ENCODE measurements around the gene RAP1GDS1. TPM values are rescaled to one million over a fixed set of nuclear protein-coding genes. Genes with fewer than 3 reads are reported as not detected.
A peak's percentile ranks its signal among the peaks of the same experiment; 100 is the strongest.

RAP1GDS1 gene
- polyA plus RNA-seq, 5 donors, result 26.2 to 36.6 (median 35.6) TPM

DNA sequence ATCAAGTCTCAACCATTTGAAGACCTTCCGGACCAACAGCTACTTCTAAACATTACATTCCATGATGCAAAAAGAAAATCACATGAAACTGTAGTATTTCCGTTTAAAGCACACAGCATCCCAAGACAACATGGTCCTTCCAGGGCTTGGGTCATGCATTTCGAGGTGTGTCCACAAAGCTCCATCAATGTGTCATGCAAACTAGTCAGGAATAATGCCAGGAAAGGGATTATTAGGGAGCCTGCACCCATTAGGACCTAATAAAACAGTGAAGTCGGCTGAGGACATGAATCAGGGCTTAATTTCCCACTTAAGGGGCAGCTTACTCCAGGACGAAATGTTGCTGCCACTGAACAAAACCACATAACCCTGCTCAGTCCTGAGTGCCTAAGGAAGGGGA is 219.4 kb downstream of the RAP1GDS1 start:
- no peak for DNase-seq

DNA sequence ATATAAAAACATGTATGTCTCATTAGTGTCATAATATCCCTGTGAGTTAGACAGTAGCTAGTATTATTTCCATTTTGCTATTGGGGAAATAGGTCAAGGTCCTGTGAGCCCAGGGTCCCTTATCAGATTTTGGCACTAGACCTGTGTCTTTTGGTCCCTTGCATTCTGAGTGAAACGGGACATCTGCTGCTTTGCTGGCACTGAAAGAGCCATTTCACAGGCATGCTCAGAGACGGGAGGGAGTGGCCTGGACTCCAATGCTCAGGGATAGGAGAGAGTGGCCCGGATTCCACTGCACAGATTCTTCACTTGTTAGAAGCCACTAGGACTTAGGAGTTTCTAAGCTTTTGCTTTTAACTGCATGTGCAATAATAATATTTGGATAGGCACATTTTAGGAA is 220.0 kb downstream of the RAP1GDS1 start:
- DNase-seq, result peak; percentile 46 to 52

DNA sequence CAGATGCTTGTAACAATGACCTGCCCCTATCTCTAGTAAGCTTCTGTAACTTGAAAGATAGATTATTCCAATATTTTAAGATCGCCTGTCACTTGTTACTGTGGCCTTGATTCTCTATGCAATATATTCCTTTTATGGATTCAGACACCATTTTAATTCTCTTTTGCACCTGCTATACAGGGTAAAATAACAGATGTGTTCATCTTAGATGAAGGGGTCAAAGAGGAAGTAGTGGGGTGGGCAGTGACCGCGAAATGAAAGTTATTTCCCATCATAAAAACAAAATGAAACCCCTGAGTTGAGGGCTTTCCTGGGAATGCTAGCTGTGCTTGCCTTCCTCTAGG is 221.3 kb downstream of the RAP1GDS1 start:
- DNase-seq, result no peak

DNA sequence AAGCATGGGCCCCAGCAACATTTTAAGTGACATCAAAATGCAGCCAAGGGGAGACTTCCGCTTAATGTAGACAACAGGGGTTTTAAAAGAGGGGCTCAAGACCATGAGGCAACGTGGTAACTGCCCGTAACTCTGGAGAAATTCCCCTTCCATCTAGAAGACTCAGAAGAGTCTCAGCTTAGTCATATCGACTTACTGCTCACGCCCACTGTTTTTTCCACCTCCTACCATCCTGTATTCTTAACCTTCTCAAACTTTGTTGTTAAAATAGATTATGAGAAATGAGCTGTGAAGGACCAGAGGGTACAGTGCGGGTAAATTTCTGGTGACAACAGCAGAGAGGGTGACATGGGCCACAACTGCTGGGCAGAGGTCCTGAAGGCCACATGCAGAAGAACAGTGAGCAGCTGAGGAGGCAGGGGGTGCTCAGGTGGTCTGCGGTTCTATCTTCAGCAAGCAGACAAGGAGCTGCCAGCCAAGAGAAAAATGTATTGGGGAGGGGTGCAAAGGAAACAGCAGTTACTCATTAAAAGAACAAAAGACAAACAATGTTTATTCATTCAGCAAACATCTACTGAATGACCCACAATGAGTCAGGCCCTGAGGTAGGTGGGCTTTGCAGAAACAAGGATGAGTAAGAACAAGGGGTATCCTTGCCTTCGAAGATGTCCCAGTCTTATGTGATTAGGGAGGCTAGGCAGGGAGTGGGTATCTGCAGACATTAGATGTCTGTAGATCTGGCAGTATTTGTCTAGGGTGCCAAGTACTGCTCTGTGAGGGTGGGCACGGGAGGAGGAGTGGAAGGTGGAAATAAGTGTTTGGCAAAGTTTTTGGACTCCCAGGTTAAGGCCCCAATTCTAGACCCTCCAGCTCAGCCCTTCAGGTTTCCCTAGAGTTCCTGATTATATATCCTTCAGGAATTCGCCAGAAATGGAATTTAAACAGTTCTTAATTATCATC is 221.9 kb downstream of the RAP1GDS1 start:
- DNase-seq, result no peak

DNA sequence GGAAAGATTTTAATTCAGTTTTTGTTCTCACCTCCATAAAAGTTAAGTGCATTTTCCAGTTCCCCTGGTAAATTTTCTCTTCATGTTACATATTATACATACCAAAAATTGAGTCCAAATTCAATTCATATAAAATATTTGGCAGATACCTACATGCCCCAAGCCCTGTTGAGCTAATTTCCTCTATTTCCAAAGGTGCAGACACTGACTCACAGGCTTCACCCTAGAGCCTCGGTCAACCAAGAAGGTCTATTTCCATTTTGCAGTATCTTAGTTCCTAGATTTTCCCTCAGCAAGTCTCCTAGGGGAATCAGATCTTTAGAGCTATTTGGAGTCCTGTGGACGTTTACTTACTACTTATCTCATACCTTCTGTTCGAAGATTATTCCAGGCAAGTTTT is 222.8 kb downstream of the RAP1GDS1 start:
- DNase-seq, result no peak

- no peak for DNase-seq
Observed at GRCh38 chr4:98485816-98486345, 224.7 kb downstream of the RAP1GDS1 start.

- DNase-seq, result no peak
Observed at GRCh38 chr4:98490251-98490650, 229.1 kb downstream of the RAP1GDS1 start.

- no peak for DNase-seq
Observed at GRCh38 chr4:98491899-98492559, 230.8 kb downstream of the RAP1GDS1 start.

GRCh38 chr4:98493296-98493695 is 232.1 kb downstream of the RAP1GDS1 start:
- no peak for DNase-seq

Other genes starting within 250 kb of the RAP1GDS1 start
- under 1 TPM; 0.14 to 0.39 (median 0.32) TPM for gene STPG2, start 117.9 kb upstream of the RAP1GDS1 start, polyA plus RNA-seq (ENCODE audit: insufficient read depth in 1 of 5, insufficient read length in 5 of 5, low replicate concordance in 1 of 5)